ENCODE results near the gene ZDHHC14.

ZDHHC14 gene

GRCh38 chr6:157491571-157492232 is 110.7 kb downstream of the ZDHHC14 start:
- DNase-seq (ENCODE audit: low read depth in 2 of 2): no peak

GRCh38 chr6:157492249-157492648 is 111.3 kb downstream of the ZDHHC14 start:
- no peak for DNase-seq (ENCODE audit: low read depth in 2 of 2)

GRCh38 chr6:157492741-157493140 is 111.8 kb downstream of the ZDHHC14 start:
- no peak for DNase-seq (ENCODE audit: low read depth in 2 of 2)

- no peak for DNase-seq (ENCODE audit: low read depth in 2 of 2)
Measured at GRCh38 chr6:157493173-157493572, 112.2 kb downstream of the ZDHHC14 start.

GRCh38 chr6:157493576-157493975 is 112.6 kb downstream of the ZDHHC14 start:
- DNase-seq (ENCODE audit: low read depth in 2 of 2): no peak

GRCh38 chr6:157494132-157494710 is 113.2 kb downstream of the ZDHHC14 start:
- no peak for DNase-seq (ENCODE audit: low read depth in 2 of 2)

GRCh38 chr6:157496534-157497095 is 115.6 kb downstream of the ZDHHC14 start:
- DNase-seq (ENCODE audit: low read depth in 2 of 2): no peak

GRCh38 chr6:157497579-157497978 is 116.6 kb downstream of the ZDHHC14 start:
- no peak for DNase-seq (ENCODE audit: low read depth in 2 of 2)

GRCh38 chr6:157498817-157499216 is 117.8 kb downstream of the ZDHHC14 start:
- DNase-seq (ENCODE audit: low read depth in 2 of 2): no peak

- DNase-seq (ENCODE audit: low read depth in 2 of 2): no peak
Measured at GRCh38 chr6:157500022-157500421, 119.0 kb downstream of the ZDHHC14 start.

GRCh38 chr6:157503018-157503747 is 122.2 kb downstream of the ZDHHC14 start:
- DNase-seq (ENCODE audit: low read depth in 2 of 2): no peak

GRCh38 chr6:157505912-157506491 is 125.0 kb downstream of the ZDHHC14 start:
- no peak for DNase-seq (ENCODE audit: low read depth in 2 of 2)

- peak in 1 of 2 donors; percentile 10 for DNase-seq (ENCODE audit: low read depth in 2 of 2)
Measured at GRCh38 chr6:157510323-157511188, 129.6 kb downstream of the ZDHHC14 start.

- DNase-seq (ENCODE audit: low read depth in 2 of 2): no peak
Measured at GRCh38 chr6:157511682-157512381, 130.8 kb downstream of the ZDHHC14 start.

GRCh38 chr6:157512382-157512682 is 131.3 kb downstream of the ZDHHC14 start:
- DNase-seq (ENCODE audit: low read depth in 2 of 2): no peak

GRCh38 chr6:157513004-157513603 is 132.1 kb downstream of the ZDHHC14 start:
- no peak for DNase-seq (ENCODE audit: low read depth in 2 of 2)

- no peak for DNase-seq (ENCODE audit: low read depth in 2 of 2)
Measured at GRCh38 chr6:157513619-157514485, 132.9 kb downstream of the ZDHHC14 start.

GRCh38 chr6:157514659-157515496 is 133.9 kb downstream of the ZDHHC14 start:
- no peak for DNase-seq (ENCODE audit: low read depth in 2 of 2)

Data from stimulated activated CD8-positive, alpha-beta memory T cell treated with anti-CD3 and anti-CD28 coated beads, Interleukin-7, amount 100 ng/mL, for 4 hours (primary cell).